CD14-positive monocyte (primary cell): ENCODE data around the gene RCN2. TPM values are rescaled to one million over a fixed set of nuclear protein-coding genes. Genes with fewer than 3 reads are reported as not detected.

Source experiments
- DNase-seq, 3 donors: peaks; one replicate each; pipeline ENCODE4 v3.0.0-alpha.2; 2011 to 2022
- H2AFZ ChIP-seq: 2 replicates; pipeline ENCODE4 v1.6.0; 2012; ENCODE audit warnings: mild to moderate bottlenecking, low read depth, low read length, inconsistent platforms; ENCODE audit not compliant: insufficient read depth, poor library complexity, severe bottlenecking
- H3K27ac ChIP-seq, 2 donors: 1 replicate in 1 of 2; 2 replicates in 1 of 2; pipeline ENCODE4 v1.5.1; 2012 to 2013; ENCODE audit warnings: low read length in 2 of 2, control low read depth in 1 of 2, inconsistent platforms in 1 of 2, low read depth in 1 of 2, mild to moderate bottlenecking in 1 of 2
- H3K27me3 ChIP-seq, 2 donors: one replicate each; pipeline versions ENCODE4 v1.6.0 to v1.6.1; 2011 to 2013; ENCODE audit warnings: low read length in 2 of 2; ENCODE audit not compliant: control insufficient read depth in 2 of 2, insufficient read depth in 2 of 2
- H3K36me3 ChIP-seq, 2 donors: replicated peaks in 1 of 2; 1 replicate in 1 of 2; 2 replicates in 1 of 2; pipeline versions ENCODE4 v1.5.1 to v1.6.1; 2012 to 2013; ENCODE audit warnings: low read length in 2 of 2, control low read depth in 1 of 2, inconsistent platforms in 1 of 2, mild to moderate bottlenecking in 1 of 2; ENCODE audit not compliant: insufficient read depth in 2 of 2, control insufficient read depth in 1 of 2
- H3K4me1 ChIP-seq, 2 donors: 1 replicate in 1 of 2; 2 replicates in 1 of 2; pipeline versions ENCODE4 v1.5.1 to v1.6.1; 2012 to 2013; ENCODE audit warnings: low read length in 2 of 2, control low read depth in 1 of 2, inconsistent platforms in 1 of 2, mild to moderate bottlenecking in 1 of 2, moderate library complexity in 1 of 2; ENCODE audit not compliant: insufficient read depth in 2 of 2, control insufficient read depth in 1 of 2
- H3K4me2 ChIP-seq: replicated peaks from 2 replicates; pipeline ENCODE3; 2012; ENCODE audit warnings: low read length, moderate library complexity, mild to moderate bottlenecking; ENCODE audit not compliant: poor library complexity, severe bottlenecking; ENCODE audit errors: extremely low read depth
- H3K4me3 ChIP-seq, 3 experiments: fragments of 200-600 bp in 1 of 3; sonication (generic) in 1 of 3; replicated peaks in 1 of 3; 1 replicate in 2 of 3; 2 replicates in 1 of 3; pipeline ENCODE4 v1.5.1; 2011 to 2013; ENCODE audit warnings: low read length in 3 of 3, mild to moderate bottlenecking in 3 of 3, control low read depth in 2 of 3, low read depth in 2 of 3, inconsistent platforms in 1 of 3, moderate library complexity in 1 of 3
- H3K79me2 ChIP-seq: 2 replicates; pipeline ENCODE4 v1.6.0; 2012; ENCODE audit warnings: mild to moderate bottlenecking, control low read depth, inconsistent platforms, low read length, moderate library complexity; ENCODE audit not compliant: insufficient read depth
- H3K9ac ChIP-seq: 2 replicates; pipeline ENCODE4 v1.6.0; 2017; ENCODE audit warnings: low read length, mild to moderate bottlenecking; ENCODE audit not compliant: insufficient read depth, poor library complexity, severe bottlenecking
- H3K9me3 ChIP-seq, 2 donors: replicated peaks in 1 of 2; 1 replicate in 1 of 2; 2 replicates in 1 of 2; pipeline versions ENCODE4 v1.5.1 to v1.6.1; 2012 to 2013; ENCODE audit warnings: low read length in 2 of 2, control low read depth in 1 of 2; ENCODE audit not compliant: control insufficient read depth in 1 of 2, insufficient read depth in 1 of 2
- H4K20me1 ChIP-seq: 2 replicates; pipeline ENCODE4 v1.6.0; 2012; ENCODE audit warnings: mild to moderate bottlenecking, low read length, control low read depth, moderate library complexity; ENCODE audit not compliant: insufficient read depth
- H3K27ac Mint-ChIP-seq, 7 donors: one replicate each; pipeline ENCODE4 v1.8.0; 2020; ENCODE audit warnings: mild to moderate bottlenecking in 7 of 7, mixed read lengths in 7 of 7, moderate library complexity in 6 of 7, inconsistent platforms in 2 of 7
- H3K27me3 Mint-ChIP-seq, 3 donors: one replicate each; pipeline ENCODE4 v1.8.0; 2021 to 2022; ENCODE audit warnings: low read depth in 3 of 3, mild to moderate bottlenecking in 3 of 3, mixed read lengths in 3 of 3, moderate library complexity in 3 of 3, inconsistent platforms in 1 of 3
- H3K36me3 Mint-ChIP-seq, 2 donors: one replicate each; pipeline ENCODE4 v1.8.0; 2020; ENCODE audit warnings: mixed read lengths in 2 of 2, inconsistent platforms in 1 of 2, mild to moderate bottlenecking in 1 of 2
- H3K4me1 Mint-ChIP-seq: one replicate; pipeline ENCODE4 v1.8.0; 2020; ENCODE audit warnings: mild to moderate bottlenecking, mixed read lengths
- H3K4me3 Mint-ChIP-seq, 2 donors: one replicate each; pipeline ENCODE4 v1.8.0; 2020; ENCODE audit warnings: mild to moderate bottlenecking in 2 of 2, mixed read lengths in 2 of 2, moderate library complexity in 1 of 2
- H3K9me3 Mint-ChIP-seq, 7 donors: one replicate each; pipeline ENCODE4 v1.8.0; 2020 to 2022; ENCODE audit warnings: mixed read lengths in 7 of 7, mild to moderate bottlenecking in 6 of 7, moderate library complexity in 6 of 7, inconsistent platforms in 2 of 7
- CTCF ChIP-seq: fragments of 200-600 bp; IDR thresholded peaks from one replicate; pipeline ENCODE4 v1.8.0; 2022; ENCODE audit warnings: antibody characterized with exemption, mild to moderate bottlenecking
- WGBS: methylation state at CpG from one replicate; pipeline ENCODE4 v1.1.5; 2013; ENCODE audit warnings: missing lambda C conversion rate; ENCODE audit not compliant: insufficient coverage; 5-methylcytosine and 5-hydroxymethylcytosine counted together
- intact Hi-C, 2 donors: fragments of 100-400 bp; cut with micrococcal nuclease; formaldehyde crosslinking; loops; one replicate each; pipeline versions ENCODE4 v1.15.0 to v1.15.1; 2023
- polyA plus RNA-seq, 3 donors: library from polyadenylated mRNA; depleted of rRNA in 1 of 3; unstranded in 2 of 3; stranded (reverse) in 1 of 3; fragments of 300-500 nt in 2 of 3; fragments of >200 nt in 1 of 3; fragmentation: Illumina TruSeq in 2 of 3; gene quantifications; 1 replicate in 2 of 3; 2 replicates in 1 of 3; pipeline ENCODE4 v1.2.3, GENCODE V29; 2012 to 2021

Gene RCN2
- polyA plus RNA-seq, 3 donors: 7.1 to 16.4 (median 13.2) TPM

- TF ChIP-seq CTCF: no peak
- Mint-ChIP-seq H3K4me1 (peaks cover 96% of the 10 kb centered on the region), H3K27me3 (peaks cover 0 to 7% (median 0%) of the 10 kb centered on the region in 3 donors), H3K27ac (peak overlapping the region; percentile 86 to 99 (median 89)), H3K9me3 (peaks cover 0 to 2% (median 0%) of the 10 kb centered on the region in 7 donors), H3K4me3 (peak overlapping the region; percentile 49 to 54), H3K36me3 (peaks cover 0 to 2% of the 10 kb centered on the region in 2 donors)
- Histone ChIP-seq H3K27ac (peak overlapping the region; percentile 68 to 91), H3K79me2 (peaks cover 57% of the 10 kb centered on the region), H4K20me1 (peaks cover 8% of the 10 kb centered on the region), H3K36me3 (no peaks in the 10 kb centered on the region), H3K4me2 (peak overlapping the region; percentile 84), H3K9ac (peak overlapping the region; percentile 10), H3K27me3 (no peaks in the 10 kb centered on the region), H3K9me3 (no peaks in the 10 kb centered on the region), H2AFZ (no peak overlapping the region), H3K4me1 (peaks cover 96 to 99% of the 10 kb centered on the region in 2 donors), H3K4me3 (peak overlapping the region in 1 of 3 experiments; percentile 33)
- intact Hi-C loops: loop anchor here in 1 of 2 donors (10.0 kb wide), 1 partner anchor 74 kb away; no protein-coding TSS in a partner anchor
- WGBS: 6% methylated on average over 2 of the region's 7 CpGs
- DNase-seq: peak; percentile 56 to 84 (median 75)
Measured at GRCh38 chr15:76991048-76991447, 59.5 kb downstream of the RCN2 start.

GRCh38 chr15:76991741-76992645, 60.4 kb downstream of the RCN2 start:
- H3K36me3 ChIP-seq: peaks cover 0 to 1% of the 10 kb centered on the region in 2 donors
- H4K20me1 ChIP-seq: peaks cover 17% of the 10 kb centered on the region
- 29% methylated on average over 7 of the region's 9 CpGs for WGBS
- H3K27me3 ChIP-seq: no peaks in the 10 kb centered on the region
- peak overlapping the region in 1 of 3 experiments; percentile 94 for H3K4me3 ChIP-seq
- Mint-ChIP-seq H3K9me3 (peaks cover 0 to 2% (median 0%) of the 10 kb centered on the region in 7 donors), H3K4me1 (peaks cover 93% of the 10 kb centered on the region), H3K27me3 (peaks cover 0 to 7% (median 0%) of the 10 kb centered on the region in 3 donors), H3K36me3 (peaks cover 0 to 6% of the 10 kb centered on the region in 2 donors), H3K4me3 (peak overlapping the region in 1 of 2 donors; percentile 41), H3K27ac (peak overlapping the region; percentile 83 to 99 (median 90))
- H3K9me3 ChIP-seq: no peaks in the 10 kb centered on the region
- peak overlapping the region; percentile 84 for H3K4me2 ChIP-seq
- H2AFZ ChIP-seq: peak overlapping the region; percentile 43
- DNase-seq: peak; percentile 56 to 89 (median 83)
- peaks cover 96 to 99% of the 10 kb centered on the region in 2 donors for H3K4me1 ChIP-seq
- no peak for TF ChIP-seq CTCF
- peak overlapping the region; percentile 49 to 91 for H3K27ac ChIP-seq
- intact Hi-C loops: loop anchor here in 1 of 2 donors (10.0 kb wide), 1 partner anchor 73 kb away; no protein-coding TSS in a partner anchor
- peak overlapping the region; percentile 10 for H3K9ac ChIP-seq
- H3K79me2 ChIP-seq: peaks cover 60% of the 10 kb centered on the region
